ENCODE results near the gene PLA2G4D.

PLA2G4D gene

GRCh38 chr15:42063122-42063848 lies 31.1 kb downstream of the PLA2G4D start:
- no peak for DNase-seq (ENCODE audit: extremely low read depth, low read depth)
- TF ChIP-seq CTCF (IDR thresholded peaks at IDR 0.05; ENCODE audit: low read depth, low read length, missing control alignments): no peak
- no peak overlapping the region for H3K4me3 ChIP-seq (replicated peaks; ENCODE audit: low read depth, low read length)

GRCh38 chr15:42062284-42062806 lies 32.0 kb downstream of the PLA2G4D start:
- TF ChIP-seq CTCF (IDR thresholded peaks at IDR 0.05; ENCODE audit: low read depth, low read length, missing control alignments): no peak
- H3K4me3 ChIP-seq (replicated peaks; ENCODE audit: low read depth, low read length): no peak overlapping the region
- DNase-seq (ENCODE audit: extremely low read depth, low read depth): no peak

- no peak for DNase-seq (ENCODE audit: extremely low read depth, low read depth)
- TF ChIP-seq CTCF (IDR thresholded peaks at IDR 0.05; ENCODE audit: low read depth, low read length, missing control alignments): no peak
- H3K4me3 ChIP-seq (replicated peaks; ENCODE audit: low read depth, low read length): no peak overlapping the region
Observed at GRCh38 chr15:42060797-42061196, 33.6 kb downstream of the PLA2G4D start.

DNA sequence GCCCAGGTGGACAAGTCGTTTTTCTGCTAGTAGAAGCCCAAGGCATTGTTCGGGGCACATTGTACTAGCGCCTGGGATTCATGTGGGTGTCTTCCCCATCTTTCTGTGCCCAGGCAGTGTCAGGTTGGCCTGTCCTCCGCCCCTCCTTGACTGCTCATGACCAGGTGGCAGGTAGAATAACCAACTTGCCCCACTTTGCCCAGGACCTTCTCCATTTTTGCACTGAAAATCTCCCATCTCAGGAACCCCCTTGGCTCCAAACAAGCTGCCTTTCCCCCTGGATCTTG lies 33.9 kb downstream of the PLA2G4D start:
- H3K4me3 ChIP-seq (replicated peaks; ENCODE audit: low read depth, low read length): no peak overlapping the region
- TF ChIP-seq CTCF (IDR thresholded peaks at IDR 0.05; ENCODE audit: low read depth, low read length, missing control alignments): no peak
- no peak for DNase-seq (ENCODE audit: extremely low read depth, low read depth)

DNA sequence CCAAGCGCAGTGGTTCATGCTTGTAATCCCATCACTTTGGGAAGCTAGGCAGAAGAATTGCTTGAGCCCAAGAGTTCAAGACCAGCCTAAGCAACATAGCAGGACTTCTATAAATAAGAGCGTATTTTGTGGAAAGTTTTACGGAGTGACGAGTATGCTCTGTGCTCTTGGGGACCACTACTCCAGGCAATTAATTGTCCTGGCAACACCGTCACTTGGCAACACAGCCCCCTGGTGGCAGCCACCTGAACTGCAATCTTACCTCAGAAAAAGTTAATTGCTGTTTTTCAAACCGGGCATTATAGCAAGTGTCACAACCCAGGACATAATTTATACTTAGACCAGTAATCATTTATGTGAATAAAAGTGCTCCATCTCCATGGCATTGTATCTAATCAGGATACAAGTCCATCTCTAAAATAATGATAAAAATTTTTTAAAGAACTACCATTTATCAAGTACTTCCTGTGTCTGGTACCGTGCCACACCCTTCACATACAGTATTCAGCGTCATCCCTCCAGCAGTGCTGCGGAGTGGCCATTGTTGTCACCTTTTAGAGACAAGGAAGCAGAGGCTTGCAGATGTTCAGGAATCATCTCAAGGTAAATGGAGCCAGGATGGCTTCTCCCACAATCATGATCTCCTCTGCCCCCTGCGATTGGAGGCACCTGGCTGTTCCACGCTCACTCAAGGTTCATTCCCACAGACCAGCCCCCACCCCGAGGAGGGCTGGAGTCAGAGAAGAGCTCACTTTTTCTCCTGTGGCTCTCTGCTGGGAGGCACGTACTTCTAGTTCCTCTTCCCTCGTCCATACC lies 34.5 kb downstream of the PLA2G4D start:
- no peak for DNase-seq (ENCODE audit: extremely low read depth, low read depth)
- no peak overlapping the region for H3K4me3 ChIP-seq (replicated peaks; ENCODE audit: low read depth, low read length)
- TF ChIP-seq CTCF (IDR thresholded peaks at IDR 0.05; ENCODE audit: low read depth, low read length, missing control alignments): peak; percentile 94

DNA sequence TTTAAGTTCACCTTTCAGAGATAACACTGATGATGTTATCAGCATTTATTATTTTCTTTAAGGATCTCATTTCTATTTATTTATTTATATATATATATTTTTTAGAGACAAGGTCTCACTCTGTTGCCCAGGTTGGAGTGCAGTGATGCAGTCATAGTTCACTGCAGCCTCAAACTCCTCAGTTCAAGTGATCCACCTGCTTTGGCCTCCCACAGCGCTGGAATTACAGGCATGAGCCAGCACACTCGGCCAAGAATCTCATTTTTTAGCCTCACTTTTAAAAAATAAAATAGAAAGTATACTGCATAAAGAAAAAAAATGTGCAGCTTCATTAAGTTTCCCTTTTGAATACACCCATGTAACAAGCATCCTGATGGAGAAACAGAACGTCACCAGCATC lies 35.6 kb downstream of the PLA2G4D start:
- no peak overlapping the region for H3K4me3 ChIP-seq (replicated peaks; ENCODE audit: low read depth, low read length)
- no peak for DNase-seq (ENCODE audit: extremely low read depth, low read depth)
- no peak for TF ChIP-seq CTCF (IDR thresholded peaks at IDR 0.05; ENCODE audit: low read depth, low read length, missing control alignments)
